Measurements from ENCODE around the gene MYCBP2. TPM values are rescaled to one million over a fixed set of nuclear protein-coding genes. Genes with fewer than 3 reads are reported as not detected.

The MYCBP2 gene
- total and polyA plus RNA-seq, 5 donors from 2014 or later = 20.8 to 189 (median 27.8) TPM

DNA sequence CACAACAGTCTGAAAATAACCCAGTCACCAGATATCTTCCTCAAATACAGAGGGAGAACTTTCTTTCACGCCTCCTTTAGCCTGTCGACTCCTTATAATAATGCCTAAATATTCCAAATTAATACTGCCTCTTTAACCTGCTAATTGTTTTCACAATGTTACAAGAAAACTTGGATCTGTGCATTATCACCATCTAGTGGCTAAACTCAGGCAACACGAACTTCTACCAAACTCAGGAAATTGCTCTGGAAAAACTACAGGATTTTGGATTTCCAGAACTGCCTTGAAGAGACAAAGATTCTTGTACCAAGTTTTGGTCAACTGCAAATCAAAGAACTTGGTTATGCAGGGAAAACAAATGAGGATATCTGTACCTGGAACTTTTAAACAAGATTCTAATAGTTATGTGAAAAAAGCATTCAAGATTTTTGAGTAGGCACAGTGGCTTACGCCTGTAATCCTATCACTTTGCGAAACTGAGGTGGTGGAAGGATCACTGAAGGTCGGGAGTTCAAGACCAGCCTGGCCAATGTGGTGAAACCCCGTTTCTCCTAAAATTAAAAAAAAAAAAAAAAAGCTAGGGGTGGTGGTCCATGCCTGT is 324.2 kb downstream of the MYCBP2 start:
- Histone ChIP-seq H3K27ac (ENCODE audit: insufficient read depth, low read length, poor library complexity, severe bottlenecking) (peak overlapping the region; percentile 70), H3K9me3 (ENCODE audit: control insufficient read depth in 2 of 2, low read length in 2 of 2) (no peaks in the 10 kb centered on the region), H3K36me3 (ENCODE audit: control insufficient read depth, insufficient read depth, low read length) (peaks cover 65% of the 10 kb centered on the region), H3K27me3 (ENCODE audit: control insufficient read depth, insufficient read depth, low read length) (no peaks in the 10 kb centered on the region), H3K4me1 (ENCODE audit: control insufficient read depth, insufficient read depth, low read length, poor library complexity, severe bottlenecking) (peaks cover 20% of the 10 kb centered on the region), H3K4me3 (ENCODE audit: low read depth, low read length) (peak overlapping the region; percentile 60)
- H3K36me3 Mint-ChIP-seq = peaks cover 31% of the 10 kb centered on the region
- DNase-seq (no peak), ATAC-seq (ENCODE audit: low read depth in 2 of 2) (no peak)
- peaks cover 46 to 65% (median 62%) of the 10 kb centered on the region in 4 donors for H3K4me1 Mint-ChIP-seq
- no peaks in the 10 kb centered on the region for H3K9me3 Mint-ChIP-seq
- no peaks in the 10 kb centered on the region for H3K27me3 Mint-ChIP-seq
- H3K4me3 Mint-ChIP-seq = peak overlapping the region in 2 of 4 donors; percentile 1 to 39
- peak overlapping the region; percentile 83 to 88 (median 84) for H3K27ac Mint-ChIP-seq

- Mint-ChIP-seq H3K36me3 (peaks cover 27% of the 10 kb centered on the region), H3K27ac (peak overlapping the region; percentile 84 to 96 (median 86)), H3K4me3 (peak overlapping the region; percentile 39 to 58 (median 55)), H3K9me3 (no peaks in the 10 kb centered on the region), H3K27me3 (no peaks in the 10 kb centered on the region), H3K4me1 (peaks cover 46 to 61% (median 56%) of the 10 kb centered on the region in 4 donors)
- Histone ChIP-seq H3K27ac (ENCODE audit: insufficient read depth, low read length, poor library complexity, severe bottlenecking) (peak overlapping the region; percentile 70), H3K4me1 (ENCODE audit: control insufficient read depth, insufficient read depth, low read length, poor library complexity, severe bottlenecking) (peaks cover 20% of the 10 kb centered on the region), H3K9me3 (ENCODE audit: control insufficient read depth in 2 of 2, low read length in 2 of 2) (no peaks in the 10 kb centered on the region), H3K36me3 (ENCODE audit: control insufficient read depth, insufficient read depth, low read length) (peaks cover 61% of the 10 kb centered on the region), H3K27me3 (ENCODE audit: control insufficient read depth, insufficient read depth, low read length) (no peaks in the 10 kb centered on the region), H3K4me3 (ENCODE audit: low read depth, low read length) (peak overlapping the region; percentile 60)
- ATAC-seq (ENCODE audit: low read depth in 2 of 2) (peak; percentile 54 to 60), DNase-seq (no peak)
These were observed 324.8 kb downstream of the MYCBP2 start for GRCh38 chr13:77001963-77002587.

DNA sequence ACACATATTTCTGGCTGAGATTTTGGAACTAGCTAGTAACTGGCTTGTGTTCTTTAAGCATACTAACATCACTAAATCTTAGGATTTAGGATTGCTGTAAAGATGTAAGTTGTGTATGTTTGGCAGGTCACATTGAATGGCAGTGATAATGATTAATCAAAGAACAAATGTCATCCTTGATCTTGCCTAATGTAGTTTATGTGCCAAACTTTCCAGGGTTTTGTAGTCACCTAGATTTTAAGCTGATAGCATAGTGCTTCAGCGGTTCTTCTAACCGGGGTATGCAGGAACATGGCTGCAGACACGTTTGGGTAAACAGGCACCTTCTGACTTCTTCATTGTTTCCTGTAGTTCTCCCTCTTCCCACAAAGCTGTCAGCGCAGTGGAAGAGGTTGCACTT is 325.4 kb downstream of the MYCBP2 start:
- peak overlapping the region; percentile 15 to 58 (median 46) for H3K4me3 Mint-ChIP-seq

DNA sequence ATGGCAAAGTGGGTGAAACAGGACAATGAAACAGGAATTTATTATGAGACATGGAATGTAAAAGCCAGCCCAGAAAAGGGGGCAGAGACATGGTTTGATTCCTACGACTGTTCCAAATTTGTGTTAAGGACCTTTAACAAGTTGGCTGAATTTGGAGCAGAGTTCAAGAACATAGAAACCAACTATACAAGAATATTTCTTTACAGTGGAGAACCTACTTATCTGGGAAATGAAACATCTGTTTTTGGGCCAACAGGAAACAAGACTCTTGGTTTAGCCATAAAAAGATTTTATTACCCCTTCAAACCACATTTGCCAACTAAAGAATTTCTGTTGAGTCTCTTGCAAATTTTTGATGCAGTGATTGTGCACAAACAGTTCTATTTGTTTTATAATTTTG is 326.4 kb downstream of the MYCBP2 start:
- H3K27me3 Mint-ChIP-seq = no peaks in the 10 kb centered on the region
- no peaks in the 10 kb centered on the region for H3K9me3 Mint-ChIP-seq
- no peak for DNase-seq
- Histone ChIP-seq H3K27me3 (ENCODE audit: control insufficient read depth, insufficient read depth, low read length) (no peaks in the 10 kb centered on the region), H3K9me3 (ENCODE audit: control insufficient read depth in 2 of 2, low read length in 2 of 2) (no peaks in the 10 kb centered on the region), H3K4me1 (ENCODE audit: control insufficient read depth, insufficient read depth, low read length, poor library complexity, severe bottlenecking) (peaks cover 22% of the 10 kb centered on the region), H3K27ac (ENCODE audit: insufficient read depth, low read length, poor library complexity, severe bottlenecking) (no peak overlapping the region), H3K4me3 (ENCODE audit: low read depth, low read length) (no peak overlapping the region), H3K36me3 (ENCODE audit: control insufficient read depth, insufficient read depth, low read length) (peaks cover 53% of the 10 kb centered on the region)
- peaks cover 41 to 61% (median 55%) of the 10 kb centered on the region in 4 donors for H3K4me1 Mint-ChIP-seq
- H3K4me3 Mint-ChIP-seq = no peak overlapping the region
- peaks cover 37% of the 10 kb centered on the region for H3K36me3 Mint-ChIP-seq
- no peak for ATAC-seq (ENCODE audit: low read depth in 2 of 2)
- H3K27ac Mint-ChIP-seq = peak overlapping the region in 1 of 3 donors; percentile 96

More for the DNA sequence above, 325.4 kb downstream of the MYCBP2 start:
- no peaks in the 10 kb centered on the region for H3K9me3 ChIP-seq (ENCODE audit: control insufficient read depth in 2 of 2, low read length in 2 of 2)
- peak; percentile 22 to 23 for ATAC-seq (ENCODE audit: low read depth in 2 of 2)
- H3K9me3 Mint-ChIP-seq = no peaks in the 10 kb centered on the region
- DNase-seq = no peak
- peaks cover 45 to 59% (median 55%) of the 10 kb centered on the region in 4 donors for H3K4me1 Mint-ChIP-seq
- peaks cover 57% of the 10 kb centered on the region for H3K36me3 ChIP-seq (ENCODE audit: control insufficient read depth, insufficient read depth, low read length)
- H3K27ac ChIP-seq (ENCODE audit: insufficient read depth, low read length, poor library complexity, severe bottlenecking) = peak overlapping the region; percentile 70
- H3K27me3 ChIP-seq (ENCODE audit: control insufficient read depth, insufficient read depth, low read length) = no peaks in the 10 kb centered on the region
- H3K36me3 Mint-ChIP-seq = peaks cover 28% of the 10 kb centered on the region
- peak overlapping the region; percentile 60 for H3K4me3 ChIP-seq (ENCODE audit: low read depth, low read length)
- H3K27ac Mint-ChIP-seq = peak overlapping the region; percentile 84 to 96 (median 86)
- peaks cover 20% of the 10 kb centered on the region for H3K4me1 ChIP-seq (ENCODE audit: control insufficient read depth, insufficient read depth, low read length, poor library complexity, severe bottlenecking)
- no peaks in the 10 kb centered on the region for H3K27me3 Mint-ChIP-seq

Other genes starting within 250 kb of the MYCBP2 start
- not detected for gene SCEL, start 208.6 kb upstream of the MYCBP2 start, total RNA-seq
- not detected for gene SCEL, start 208.6 kb upstream of the MYCBP2 start, polyA plus RNA-seq